ENCODE measurements around the gene MAPRE2. TPM values are rescaled to one million over a fixed set of nuclear protein-coding genes. Genes with fewer than 3 reads are reported as not detected.

The MAPRE2 gene
- total RNA-seq, 2 donors from 2014 or later, result 31.8 to 54.2 TPM

DNA sequence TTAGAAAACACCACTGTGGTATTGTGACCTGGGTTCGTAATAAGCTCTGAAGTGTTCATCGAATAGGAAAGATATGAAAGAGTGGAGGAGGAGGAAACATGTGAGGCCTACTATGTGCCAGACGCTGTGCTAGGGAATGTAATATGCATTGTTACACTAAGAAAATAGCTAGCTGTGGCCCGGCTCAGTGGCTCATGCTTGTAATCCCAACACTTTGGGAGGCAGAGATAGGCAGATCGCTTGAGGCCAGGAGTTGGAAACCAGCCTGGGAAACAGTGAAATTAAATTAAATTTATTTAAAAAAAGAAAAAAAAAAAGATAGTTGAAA lies 150.4 kb downstream of the MAPRE2 start:
- no peak overlapping the region for H3K27ac ChIP-seq
- ATAC-seq (ENCODE audit: insufficient number of reproducible peaks, low FRiP score, low read depth) (no peak), DNase-seq (ENCODE audit: low spot score) (no peak)
- no peaks in the 10 kb centered on the region for H3K36me3 ChIP-seq
- no peaks in the 10 kb centered on the region for H3K9me3 ChIP-seq
- no peaks in the 10 kb centered on the region for H3K4me1 ChIP-seq (ENCODE audit: control insufficient read depth in 1 of 2, low read depth in 2 of 2)
- H3K27me3 ChIP-seq (replicated peaks; ENCODE audit: insufficient read depth), result no peaks in the 10 kb centered on the region
- no peak overlapping the region for H3K4me3 ChIP-seq
- TF ChIP-seq, protein P1, sequence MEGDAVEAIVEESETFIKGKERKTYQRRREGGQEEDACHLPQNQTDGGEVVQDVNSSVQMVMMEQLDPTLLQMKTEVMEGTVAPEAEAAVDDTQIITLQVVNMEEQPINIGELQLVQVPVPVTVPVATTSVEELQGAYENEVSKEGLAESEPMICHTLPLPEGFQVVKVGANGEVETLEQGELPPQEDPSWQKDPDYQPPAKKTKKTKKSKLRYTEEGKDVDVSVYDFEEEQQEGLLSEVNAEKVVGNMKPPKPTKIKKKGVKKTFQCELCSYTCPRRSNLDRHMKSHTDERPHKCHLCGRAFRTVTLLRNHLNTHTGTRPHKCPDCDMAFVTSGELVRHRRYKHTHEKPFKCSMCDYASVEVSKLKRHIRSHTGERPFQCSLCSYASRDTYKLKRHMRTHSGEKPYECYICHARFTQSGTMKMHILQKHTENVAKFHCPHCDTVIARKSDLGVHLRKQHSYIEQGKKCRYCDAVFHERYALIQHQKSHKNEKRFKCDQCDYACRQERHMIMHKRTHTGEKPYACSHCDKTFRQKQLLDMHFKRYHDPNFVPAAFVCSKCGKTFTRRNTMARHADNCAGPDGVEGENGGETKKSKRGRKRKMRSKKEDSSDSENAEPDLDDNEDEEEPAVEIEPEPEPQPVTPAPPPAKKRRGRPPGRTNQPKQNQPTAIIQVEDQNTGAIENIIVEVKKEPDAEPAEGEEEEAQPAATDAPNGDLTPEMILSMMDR (IDR thresholded peaks at IDR 0.05), result no peak

DNA sequence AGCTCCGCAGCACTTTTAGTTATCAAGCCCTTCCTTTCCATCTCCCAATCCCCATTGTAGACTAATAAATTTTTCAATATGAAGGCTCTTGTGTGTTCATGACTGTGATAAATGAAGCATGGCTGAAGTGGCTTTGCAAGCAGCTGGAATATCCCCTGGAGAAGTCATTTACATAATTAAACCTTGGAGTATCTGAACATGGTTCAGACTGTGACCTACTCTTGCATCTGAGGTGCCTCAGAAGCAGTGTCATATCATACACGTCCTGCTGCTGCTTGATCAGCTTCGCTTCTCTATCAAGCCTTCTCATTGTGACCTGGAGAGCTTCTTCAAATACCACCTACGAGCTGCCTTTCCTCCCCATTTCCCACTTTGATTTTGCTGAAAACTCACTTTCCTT lies 151.2 kb downstream of the MAPRE2 start:
- H3K36me3 ChIP-seq, result no peaks in the 10 kb centered on the region
- peaks cover 0 to under 1% of the 10 kb centered on the region in 2 donors for H3K4me1 ChIP-seq (ENCODE audit: control insufficient read depth in 1 of 2, low read depth in 2 of 2)
- no peak overlapping the region for H3K27ac ChIP-seq
- DNase-seq (ENCODE audit: low spot score) (no peak), ATAC-seq (ENCODE audit: insufficient number of reproducible peaks, low FRiP score, low read depth) (no peak)
- H3K27me3 ChIP-seq (replicated peaks; ENCODE audit: insufficient read depth), result no peaks in the 10 kb centered on the region
- TF ChIP-seq, protein P1 (IDR thresholded peaks at IDR 0.05), result no peak
- H3K4me3 ChIP-seq, result no peak overlapping the region
- H3K9me3 ChIP-seq, result no peaks in the 10 kb centered on the region

Other genes with a start within 250 kb of the MAPRE2 start
- gene ZNF397, start 199.6 kb downstream of the MAPRE2 start, total RNA-seq, result 10 to 100 TPM; 16.2 to 45.8 TPM
- gene ZSCAN30, start 248.8 kb downstream of the MAPRE2 start, total RNA-seq, result 10 to 100 TPM; 19.5 to 45.8 TPM

Measured in thoracic aorta (tissue), 2 donors.